Upper lobe of right lung (tissue), 1 donor: ENCODE data around the gene GALNTL6. TPM values are rescaled to one million over a fixed set of nuclear protein-coding genes. Genes with fewer than 3 reads are reported as not detected.

Source experiments
- ATAC-seq: fragments of 200-7000 bp; cut with Tn5 transposase; one replicate; pipeline ENCODE4 v1.9.1; 2020; ENCODE audit warnings: mild to moderate bottlenecking, moderate library complexity
- DNase-seq: peaks from one replicate; pipeline ENCODE4 v3.0.0-alpha.2; 2020
- H3K27ac ChIP-seq: fragments of 200-600 bp; one replicate; pipeline ENCODE4 v1.8.0; 2022
- H3K27me3 ChIP-seq: fragments of 200-600 bp; one replicate; pipeline ENCODE4 v1.8.0; 2022; ENCODE audit warnings: mild to moderate bottlenecking
- H3K36me3 ChIP-seq: fragments of 200-600 bp; one replicate; pipeline ENCODE4 v1.8.0; 2022
- H3K4me1 ChIP-seq: fragments of 200-600 bp; one replicate; pipeline ENCODE4 v1.8.0; 2022
- H3K4me3 ChIP-seq: fragments of 200-600 bp; one replicate; pipeline ENCODE4 v1.8.0; 2022; ENCODE audit warnings: mild to moderate bottlenecking
- H3K9me3 ChIP-seq: fragments of 200-600 bp; one replicate; pipeline ENCODE4 v1.8.0; 2022
- intact Hi-C: fragments of 100-400 bp; cut with DNase I; formaldehyde crosslinking; loops from one replicate; pipeline ENCODE4 v1.11.0; 2022
- total RNA-seq: library from RNA; stranded (reverse); fragmentation: NEBNext Ultra II Directional; extraction: Animal tissue kit (Norgen Biotek cat#: 25700); gene quantifications from one replicate; pipeline ENCODE4 v1.2.1, GENCODE V29; 2021
- TF ChIP-seq, protein P1 (sequence below): fragments of 200-600 bp; IDR thresholded peaks from one replicate; pipeline ENCODE4 v1.8.0; 2022; ENCODE audit warnings: antibody characterized with exemption
- donor health status: DM: no; HTN: yes; CAD: no; lungs with severe emphysema.

Gene GALNTL6
- total RNA-seq, 1 donor from 2014 or later = 0.20 TPM

GRCh38 chr4:172555725-172556124 lies 742.5 kb downstream of the GALNTL6 start:
- Histone ChIP-seq H3K9me3 (no peaks in the 10 kb centered on the region), H3K4me3 (no peak overlapping the region), H3K4me1 (no peaks in the 10 kb centered on the region), H3K27me3 (no peaks in the 10 kb centered on the region), H3K36me3 (no peaks in the 10 kb centered on the region), H3K27ac (no peak overlapping the region)
- TF ChIP-seq, protein P1, sequence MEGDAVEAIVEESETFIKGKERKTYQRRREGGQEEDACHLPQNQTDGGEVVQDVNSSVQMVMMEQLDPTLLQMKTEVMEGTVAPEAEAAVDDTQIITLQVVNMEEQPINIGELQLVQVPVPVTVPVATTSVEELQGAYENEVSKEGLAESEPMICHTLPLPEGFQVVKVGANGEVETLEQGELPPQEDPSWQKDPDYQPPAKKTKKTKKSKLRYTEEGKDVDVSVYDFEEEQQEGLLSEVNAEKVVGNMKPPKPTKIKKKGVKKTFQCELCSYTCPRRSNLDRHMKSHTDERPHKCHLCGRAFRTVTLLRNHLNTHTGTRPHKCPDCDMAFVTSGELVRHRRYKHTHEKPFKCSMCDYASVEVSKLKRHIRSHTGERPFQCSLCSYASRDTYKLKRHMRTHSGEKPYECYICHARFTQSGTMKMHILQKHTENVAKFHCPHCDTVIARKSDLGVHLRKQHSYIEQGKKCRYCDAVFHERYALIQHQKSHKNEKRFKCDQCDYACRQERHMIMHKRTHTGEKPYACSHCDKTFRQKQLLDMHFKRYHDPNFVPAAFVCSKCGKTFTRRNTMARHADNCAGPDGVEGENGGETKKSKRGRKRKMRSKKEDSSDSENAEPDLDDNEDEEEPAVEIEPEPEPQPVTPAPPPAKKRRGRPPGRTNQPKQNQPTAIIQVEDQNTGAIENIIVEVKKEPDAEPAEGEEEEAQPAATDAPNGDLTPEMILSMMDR = no peak
- ATAC-seq = no peak
- intact Hi-C loops = no loop called here
- DNase-seq = no peak

DNA sequence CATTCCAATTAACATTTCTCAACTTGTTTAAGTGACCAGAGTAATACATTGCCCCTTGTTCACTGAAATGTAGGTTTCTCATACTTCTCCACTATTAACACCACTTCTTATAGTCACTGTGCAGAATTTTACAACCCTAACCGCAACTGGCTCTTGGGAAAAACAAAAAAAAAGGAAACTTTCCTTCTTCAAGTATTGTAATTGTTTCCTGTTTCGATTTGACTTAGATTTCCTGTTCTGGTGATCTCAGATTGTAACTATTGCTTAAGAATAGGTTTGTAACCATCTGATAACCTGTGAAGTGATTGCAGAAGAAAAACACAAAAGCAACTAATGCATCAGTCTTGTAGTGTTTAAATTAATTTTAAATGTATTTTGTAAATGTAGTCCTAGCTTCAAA lies 760.7 kb downstream of the GALNTL6 start:
- no peak overlapping the region for H3K27ac ChIP-seq
- H3K9me3 ChIP-seq = no peaks in the 10 kb centered on the region
- DNase-seq (no peak), ATAC-seq (peak; percentile 65)
- intact Hi-C loops = no loop called here
- no peaks in the 10 kb centered on the region for H3K36me3 ChIP-seq
- no peaks in the 10 kb centered on the region for H3K27me3 ChIP-seq
- no peak overlapping the region for H3K4me3 ChIP-seq
- TF ChIP-seq, protein P1 = no peak
- peaks cover 5% of the 10 kb centered on the region for H3K4me1 ChIP-seq

DNA sequence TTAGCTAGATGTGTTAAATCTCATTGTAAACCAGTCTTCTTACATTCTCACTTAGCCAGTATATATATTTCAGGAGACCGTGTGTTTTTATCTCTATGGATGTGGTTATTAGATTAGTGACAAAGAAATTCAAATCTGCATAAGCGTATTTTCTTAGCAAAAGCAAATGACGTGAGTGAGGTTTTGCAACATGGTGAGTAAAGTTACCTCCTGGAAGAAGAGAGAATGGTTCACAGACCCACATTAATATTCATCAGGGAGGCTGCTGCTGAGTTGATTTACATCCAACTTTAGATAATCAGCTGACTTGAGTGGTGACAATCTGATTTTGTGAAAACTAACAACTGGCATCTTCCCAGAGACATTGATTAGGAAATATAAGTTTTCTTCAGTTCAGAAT lies 765.5 kb downstream of the GALNTL6 start:
- TF ChIP-seq, protein P1 = no peak
- Histone ChIP-seq H3K9me3 (no peaks in the 10 kb centered on the region), H3K4me1 (peaks cover 3% of the 10 kb centered on the region), H3K36me3 (no peaks in the 10 kb centered on the region), H3K4me3 (no peak overlapping the region), H3K27ac (no peak overlapping the region), H3K27me3 (no peaks in the 10 kb centered on the region)
- DNase-seq = no peak
- no peak for ATAC-seq
- intact Hi-C loops = no loop called here

DNA sequence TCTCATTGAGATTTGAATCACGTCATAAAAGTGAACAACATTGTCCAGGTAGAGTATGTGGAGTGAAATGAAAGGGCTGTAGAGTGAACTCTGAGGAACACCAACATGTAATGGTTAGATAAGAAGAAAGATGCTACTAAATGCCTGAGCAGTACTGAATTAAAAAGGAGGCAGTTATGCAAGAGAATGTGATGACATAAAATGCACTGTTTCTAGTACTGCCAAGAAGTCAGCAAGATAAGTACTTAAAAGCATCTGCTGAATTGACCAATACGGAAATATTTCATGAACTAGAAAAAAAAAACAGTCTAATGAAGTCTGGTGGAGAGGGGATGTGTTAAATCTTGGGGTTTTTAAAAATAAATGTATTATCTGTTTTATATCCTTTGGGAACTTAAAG lies 771.6 kb downstream of the GALNTL6 start:
- no peak overlapping the region for H3K27ac ChIP-seq
- TF ChIP-seq, protein P1 = no peak
- no peaks in the 10 kb centered on the region for H3K36me3 ChIP-seq
- no peaks in the 10 kb centered on the region for H3K9me3 ChIP-seq
- no peaks in the 10 kb centered on the region for H3K27me3 ChIP-seq
- H3K4me1 ChIP-seq = no peaks in the 10 kb centered on the region
- no peak overlapping the region for H3K4me3 ChIP-seq
- ATAC-seq (no peak), DNase-seq (no peak)
- intact Hi-C loops = no loop called here

GRCh38 chr4:172596206-172596605 lies 783.0 kb downstream of the GALNTL6 start:
- Histone ChIP-seq H3K27me3 (no peaks in the 10 kb centered on the region), H3K4me3 (no peak overlapping the region), H3K36me3 (no peaks in the 10 kb centered on the region), H3K9me3 (no peaks in the 10 kb centered on the region), H3K4me1 (no peaks in the 10 kb centered on the region), H3K27ac (no peak overlapping the region)
- DNase-seq (no peak), ATAC-seq (no peak)
- intact Hi-C loops = no loop called here
- TF ChIP-seq, protein P1 = no peak

DNA sequence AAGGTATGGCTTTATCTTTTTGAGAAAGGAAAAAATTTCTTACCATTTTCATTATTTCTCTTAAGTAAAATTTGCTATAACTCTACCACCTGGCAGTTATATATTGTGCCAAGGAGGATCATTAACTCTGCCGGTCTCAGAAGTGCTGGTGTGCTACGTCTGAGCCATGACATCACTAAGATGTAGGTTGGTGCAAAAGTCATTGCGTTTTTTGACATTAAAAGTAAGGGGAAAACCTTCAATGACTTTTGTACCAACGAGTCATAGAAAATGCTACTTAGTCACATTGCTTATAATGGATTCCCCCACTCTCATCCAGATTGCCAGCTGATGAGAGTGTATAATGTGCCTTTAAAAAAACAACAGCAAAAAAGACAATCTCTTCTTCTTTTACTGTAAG lies 786.4 kb downstream of the GALNTL6 start:
- no peaks in the 10 kb centered on the region for H3K4me1 ChIP-seq
- intact Hi-C loops = no loop called here
- H3K4me3 ChIP-seq = no peak overlapping the region
- DNase-seq (no peak), ATAC-seq (no peak)
- no peak overlapping the region for H3K27ac ChIP-seq
- no peaks in the 10 kb centered on the region for H3K27me3 ChIP-seq
- no peaks in the 10 kb centered on the region for H3K36me3 ChIP-seq
- TF ChIP-seq, protein P1 = no peak
- H3K9me3 ChIP-seq = no peaks in the 10 kb centered on the region
